Gastrocnemius medialis (tissue), 4 donors: ENCODE measurements around the gene VWA8. TPM values are rescaled to one million over a fixed set of nuclear protein-coding genes. Genes with fewer than 3 reads are reported as not detected.

Source experiments
- ATAC-seq, 2 donors: fragments of 150-250 bp; one replicate each; pipeline ENCODE4 v1.9.1; 2016
- DNase-seq, 2 donors: peaks; one replicate each; pipeline ENCODE4 v3.0.0-alpha.2; 2019
- H3K27ac ChIP-seq, 4 donors: fragments of 200-600 bp; sonication (generic); 1 replicate in 1 of 4; 2 replicates in 3 of 4; pipeline ENCODE4 v1.5.1; 2016 to 2018; ENCODE audit warnings: mild to moderate bottlenecking in 2 of 4, moderate library complexity in 1 of 4
- H3K27me3 ChIP-seq, 3 donors: fragments of 200-600 bp; sonication (generic) in 2 of 3; 1 replicate in 1 of 3; 2 replicates in 2 of 3; pipeline versions ENCODE4 v1.5.1 to v1.6.0; 2016 to 2019; ENCODE audit warnings: mild to moderate bottlenecking in 1 of 3, moderate library complexity in 1 of 3
- H3K36me3 ChIP-seq, 2 donors: fragments of 200-600 bp; sonication (generic) in 1 of 2; one replicate each; pipeline ENCODE4 v1.5.1; 2017 to 2018
- H3K4me1 ChIP-seq, 2 donors: fragments of 200-600 bp; sonication (generic) in 1 of 2; one replicate each; pipeline ENCODE4 v1.5.1; 2016 to 2017; ENCODE audit warnings: mild to moderate bottlenecking in 2 of 2
- H3K4me3 ChIP-seq, 4 donors: fragments of 200-600 bp; sonication (generic) in 3 of 4; 1 replicate in 1 of 4; 2 replicates in 3 of 4; pipeline ENCODE4 v1.5.1; 2016 to 2019; ENCODE audit warnings: mild to moderate bottlenecking in 2 of 4
- H3K9me3 ChIP-seq, 3 donors: fragments of 200-600 bp; sonication (generic) in 2 of 3; 1 replicate in 1 of 3; 2 replicates in 2 of 3; pipeline ENCODE4 v1.5.1; 2016 to 2019
- POLR2A ChIP-seq, 2 donors: fragments of 450-650 bp; IDR thresholded peaks; one replicate each; pipeline ENCODE4 v1.6.1; 2017; ENCODE audit warnings: antibody characterized with exemption in 2 of 2, mild to moderate bottlenecking in 2 of 2, moderate library complexity in 2 of 2
- in situ Hi-C, 4 donors: fragments of 200-750 bp; cut with MboI; loops; one replicate each; pipeline versions ENCODE4 v1.15.0 to v1.8.0; 2017; ENCODE audit warnings: low sequenced_read_pairs in 4 of 4
- intact Hi-C: fragments of 100-400 bp; cut with DNase I; formaldehyde crosslinking; loops from one replicate; pipeline ENCODE4 v1.15.1; 2023; ENCODE audit warnings: low total_unique reads
- total RNA-seq, 4 donors: library from RNA; depleted of rRNA; stranded (reverse); fragments of >200 nt; gene quantifications; one replicate each; pipeline versions ENCODE4 v1.1.0 to v1.2.3, GENCODE V29; 2016
- TF ChIP-seq, protein P1 (sequence below), 5 experiments: fragments of 450-650 bp in 3 of 5; fragments of 200-600 bp in 2 of 5; sonication (generic) in 2 of 5; IDR thresholded peaks in 4 of 5; conservative IDR thresholded peaks in 1 of 5; 1 replicate in 4 of 5; 2 replicates in 1 of 5; pipeline ENCODE4 v1.5.1; 2016 to 2019; ENCODE audit warnings: antibody characterized with exemption in 5 of 5, mild to moderate bottlenecking in 3 of 5, moderate library complexity in 3 of 5

VWA8 gene
- total RNA-seq, 4 donors from 2014 or later: 24.7 to 37.9 (median 29.7) TPM

DNA sequence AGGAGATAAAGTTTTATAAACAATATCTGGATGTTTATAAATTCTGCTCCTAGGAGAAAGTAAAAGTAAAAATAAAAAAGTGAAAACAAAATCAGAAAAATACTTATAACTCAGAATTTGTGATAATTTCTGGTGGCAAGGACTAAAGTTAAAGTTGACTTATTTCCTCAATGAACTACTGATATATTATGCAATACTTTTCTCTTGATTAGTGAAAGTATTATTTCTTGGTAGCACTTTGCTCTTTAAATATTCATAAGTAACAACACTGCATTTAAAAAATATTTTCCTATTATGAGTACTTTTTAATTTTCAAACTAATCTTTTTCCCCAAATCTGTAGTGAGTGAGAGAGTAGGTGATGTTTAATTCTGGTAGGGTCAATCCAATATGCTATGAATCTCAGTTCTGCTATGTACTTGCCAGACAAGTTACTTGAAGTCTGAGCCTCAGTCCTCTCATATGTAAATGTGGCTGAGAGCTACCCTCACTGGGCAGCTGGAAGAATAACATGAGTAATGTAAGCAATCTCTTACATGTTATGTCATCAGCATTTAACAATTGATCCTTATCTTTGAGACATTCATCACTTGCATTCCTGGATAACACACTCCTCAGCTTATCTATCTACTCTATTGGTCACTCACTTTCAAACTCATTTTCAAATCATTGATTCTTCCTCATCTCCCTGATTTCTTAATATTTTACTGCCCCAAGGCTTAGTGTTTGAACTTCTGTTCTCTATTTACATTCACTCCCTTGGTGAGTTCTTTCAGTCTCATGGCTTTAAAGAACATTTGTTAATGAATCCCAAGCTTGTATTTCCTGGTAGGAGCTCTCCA is 264.5 kb downstream of the VWA8 start:
- DNase-seq (no peak), ATAC-seq (no peak)
- H3K9me3 ChIP-seq: no peaks in the 10 kb centered on the region
- H3K27ac ChIP-seq: peak overlapping the region; percentile 2 to 71 (median 70)
- in situ Hi-C loops (no loop called here), intact Hi-C loops (no loop called here)
- H3K36me3 ChIP-seq: no peaks in the 10 kb centered on the region
- TF ChIP-seq, protein P1, sequence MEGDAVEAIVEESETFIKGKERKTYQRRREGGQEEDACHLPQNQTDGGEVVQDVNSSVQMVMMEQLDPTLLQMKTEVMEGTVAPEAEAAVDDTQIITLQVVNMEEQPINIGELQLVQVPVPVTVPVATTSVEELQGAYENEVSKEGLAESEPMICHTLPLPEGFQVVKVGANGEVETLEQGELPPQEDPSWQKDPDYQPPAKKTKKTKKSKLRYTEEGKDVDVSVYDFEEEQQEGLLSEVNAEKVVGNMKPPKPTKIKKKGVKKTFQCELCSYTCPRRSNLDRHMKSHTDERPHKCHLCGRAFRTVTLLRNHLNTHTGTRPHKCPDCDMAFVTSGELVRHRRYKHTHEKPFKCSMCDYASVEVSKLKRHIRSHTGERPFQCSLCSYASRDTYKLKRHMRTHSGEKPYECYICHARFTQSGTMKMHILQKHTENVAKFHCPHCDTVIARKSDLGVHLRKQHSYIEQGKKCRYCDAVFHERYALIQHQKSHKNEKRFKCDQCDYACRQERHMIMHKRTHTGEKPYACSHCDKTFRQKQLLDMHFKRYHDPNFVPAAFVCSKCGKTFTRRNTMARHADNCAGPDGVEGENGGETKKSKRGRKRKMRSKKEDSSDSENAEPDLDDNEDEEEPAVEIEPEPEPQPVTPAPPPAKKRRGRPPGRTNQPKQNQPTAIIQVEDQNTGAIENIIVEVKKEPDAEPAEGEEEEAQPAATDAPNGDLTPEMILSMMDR (IDR thresholded peaks at IDR 0.05 in 4 of 5, conservative IDR thresholded peaks at IDR 0.05 in 1 of 5): no peak
- no peak for TF ChIP-seq POLR2A (IDR thresholded peaks at IDR 0.05)
- H3K4me3 ChIP-seq: no peak overlapping the region
- H3K27me3 ChIP-seq: no peaks in the 10 kb centered on the region
- peaks cover 32 to 45% of the 10 kb centered on the region in 2 donors for H3K4me1 ChIP-seq

DNA sequence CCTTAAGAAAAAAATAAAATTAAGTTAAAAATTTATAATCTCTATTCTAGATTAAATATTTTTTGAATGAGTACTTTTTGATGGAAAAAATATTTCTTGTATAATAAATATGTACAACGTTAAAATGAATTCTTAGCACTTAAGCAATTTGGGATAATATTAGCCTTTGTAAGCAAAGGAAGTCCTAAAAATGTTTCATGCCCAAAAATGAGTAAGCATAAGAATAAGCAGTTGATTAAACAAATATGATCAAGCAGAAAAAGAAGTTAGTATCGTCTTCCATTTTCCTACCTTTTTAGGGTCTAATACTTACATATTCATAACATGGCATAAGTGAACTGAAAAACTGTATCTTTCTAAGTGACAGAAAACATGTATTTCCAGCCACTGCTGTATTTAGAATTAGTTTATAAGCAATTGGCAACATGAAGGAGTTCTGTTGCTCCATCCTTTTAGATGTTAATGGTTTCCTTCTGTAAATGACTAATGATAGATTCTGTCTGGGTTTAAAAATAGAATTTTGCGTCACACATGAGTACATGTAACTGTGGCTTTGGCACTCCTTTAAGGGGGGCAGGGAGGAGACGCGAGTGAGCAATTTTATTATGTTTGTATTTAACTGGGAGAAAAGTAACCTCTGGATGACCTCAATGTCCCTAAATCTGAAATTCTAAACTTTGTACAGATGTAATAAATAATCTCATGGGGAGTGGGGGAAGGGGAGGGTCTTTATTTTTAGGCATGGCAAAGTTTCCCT is 266.2 kb downstream of the VWA8 start:
- Histone ChIP-seq H3K4me1 (peaks cover 16 to 30% of the 10 kb centered on the region in 2 donors), H3K27me3 (no peaks in the 10 kb centered on the region), H3K4me3 (peak overlapping the region in 3 of 4 donors; percentile 1 to 18 (median 10)), H3K9me3 (no peaks in the 10 kb centered on the region), H3K27ac (peak overlapping the region; percentile 66 to 71 (median 70)), H3K36me3 (no peaks in the 10 kb centered on the region)
- DNase-seq: peak; percentile 18 to 61
- in situ Hi-C loops: no loop called here
- intact Hi-C loops: no loop called here
- no peak for TF ChIP-seq POLR2A (IDR thresholded peaks at IDR 0.05)
- TF ChIP-seq, protein P1 (IDR thresholded peaks at IDR 0.05 in 4 of 5, conservative IDR thresholded peaks at IDR 0.05 in 1 of 5): no peak
- peak; percentile 98 to 99 for ATAC-seq

DNA sequence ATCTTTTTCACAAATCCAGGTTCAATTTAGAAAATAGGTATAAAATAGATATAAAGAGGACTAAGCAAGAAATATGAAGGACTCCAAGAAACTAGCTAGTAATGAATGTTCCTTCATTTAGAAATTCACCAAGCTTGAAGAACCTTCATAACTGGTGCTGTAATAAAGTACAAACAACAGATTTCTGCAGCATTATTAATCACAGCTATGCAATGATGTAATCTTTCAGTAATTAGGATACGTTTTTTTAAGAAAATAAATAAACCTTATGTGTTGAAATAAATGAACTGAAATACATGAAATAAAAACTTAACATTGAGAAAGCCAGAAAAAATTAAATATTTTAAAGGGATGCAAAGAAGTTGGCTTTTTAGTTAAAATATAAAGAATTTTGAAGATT is 267.5 kb downstream of the VWA8 start:
- H3K36me3 ChIP-seq: peaks cover 0 to 8% of the 10 kb centered on the region in 2 donors
- peaks cover 13 to 28% of the 10 kb centered on the region in 2 donors for H3K4me1 ChIP-seq
- intact Hi-C loops: no loop called here
- H3K27ac ChIP-seq: no peak overlapping the region
- no peak overlapping the region for H3K4me3 ChIP-seq
- no peaks in the 10 kb centered on the region for H3K9me3 ChIP-seq
- H3K27me3 ChIP-seq: no peaks in the 10 kb centered on the region
- DNase-seq (no peak), ATAC-seq (no peak)
- in situ Hi-C loops: no loop called here
- TF ChIP-seq, protein P1 (IDR thresholded peaks at IDR 0.05 in 4 of 5, conservative IDR thresholded peaks at IDR 0.05 in 1 of 5): no peak
- no peak for TF ChIP-seq POLR2A (IDR thresholded peaks at IDR 0.05)

DNA sequence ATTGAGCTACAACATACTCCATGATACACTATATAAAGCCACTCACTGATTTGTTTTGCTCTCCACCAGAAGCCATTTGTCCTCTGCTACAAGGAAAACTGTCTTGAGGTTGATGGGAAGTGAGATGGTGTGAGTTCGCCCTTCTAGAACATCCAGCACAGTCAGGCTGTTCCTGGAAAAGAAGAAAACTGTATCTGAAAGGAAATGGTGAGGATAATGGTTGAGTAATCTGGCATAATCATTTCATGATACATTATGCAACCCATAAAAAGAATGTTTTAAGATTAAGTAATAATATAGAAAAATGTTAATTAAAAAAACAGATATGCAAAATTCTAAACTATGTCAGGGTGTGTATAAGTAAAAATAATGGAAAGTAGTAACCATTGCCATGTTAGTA is 269.6 kb downstream of the VWA8 start:
- DNase-seq (no peak), ATAC-seq (no peak)
- H3K9me3 ChIP-seq: no peaks in the 10 kb centered on the region
- TF ChIP-seq POLR2A (IDR thresholded peaks at IDR 0.05): no peak
- peaks cover 0 to 8% of the 10 kb centered on the region in 2 donors for H3K36me3 ChIP-seq
- no peak overlapping the region for H3K27ac ChIP-seq
- H3K4me1 ChIP-seq: peaks cover 13 to 28% of the 10 kb centered on the region in 2 donors
- intact Hi-C loops (no loop called here), in situ Hi-C loops (no loop called here)
- no peaks in the 10 kb centered on the region for H3K27me3 ChIP-seq
- H3K4me3 ChIP-seq: no peak overlapping the region

DNA sequence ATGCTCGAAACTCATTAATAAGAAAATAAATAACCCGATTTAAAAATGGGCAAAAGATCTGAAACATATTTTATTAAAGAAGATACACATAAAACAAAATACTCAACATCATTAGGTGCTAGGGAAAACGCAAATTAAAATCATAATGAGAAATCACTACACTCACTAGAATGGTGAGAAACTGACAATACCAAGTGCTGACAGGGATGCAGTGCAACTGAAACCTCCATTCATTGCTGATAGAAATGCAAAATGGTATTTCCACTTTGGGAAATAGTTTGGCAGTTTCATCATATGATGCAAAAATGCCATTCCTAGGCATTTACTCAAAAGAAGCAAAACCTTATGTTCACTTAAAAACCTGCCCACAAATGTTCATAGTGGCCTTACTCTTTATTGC is 278.1 kb downstream of the VWA8 start:
- Histone ChIP-seq H3K27me3 (no peaks in the 10 kb centered on the region), H3K36me3 (peaks cover 0 to 23% of the 10 kb centered on the region in 2 donors), H3K9me3 (no peaks in the 10 kb centered on the region), H3K4me3 (no peak overlapping the region), H3K27ac (no peak overlapping the region), H3K4me1 (peaks cover 16 to 19% of the 10 kb centered on the region in 2 donors)
- no peak for ATAC-seq
- TF ChIP-seq POLR2A (IDR thresholded peaks at IDR 0.05): no peak
- TF ChIP-seq, protein P1 (IDR thresholded peaks at IDR 0.05 in 4 of 5, conservative IDR thresholded peaks at IDR 0.05 in 1 of 5): no peak
- intact Hi-C loops: no loop called here
- in situ Hi-C loops: no loop called here
- DNase-seq: no peak
